Measurements from ENCODE around the gene CD59. TPM values are rescaled to one million over a fixed set of nuclear protein-coding genes. Genes with fewer than 3 reads are reported as not detected.

The CD59 gene
- total and polyA plus RNA-seq, 2 of the 13 experiments (the other 11 are each of a cell fraction or from before 2014, with no cell fraction given) = 127 to 289 TPM

- TF ChIP-seq ZNF484 (CRISPR knock-in tag; IDR thresholded peaks at IDR 0.05; ENCODE audit: borderline replicate concordance, low read depth) = no peak
- TF ChIP-seq BCL6 (CRISPR knock-in tag; IDR thresholded peaks at IDR 0.05) = peak; percentile 83
- TF ChIP-seq IRF2 (CRISPR knock-in tag; IDR thresholded peaks at IDR 0.05) = no peak
- no peak for TF ChIP-seq ZNF20 (CRISPR knock-in tag; IDR thresholded peaks at IDR 0.05)
- no peak for TF ChIP-seq TEAD2 (CRISPR knock-in tag; IDR thresholded peaks at IDR 0.05)
- no peak for TF ChIP-seq ZNF562 (CRISPR knock-in tag; IDR thresholded peaks at IDR 0.05; ENCODE audit: borderline replicate concordance)
- TF ChIP-seq REXO4 (CRISPR knock-in tag; IDR thresholded peaks at IDR 0.05; ENCODE audit: borderline replicate concordance) = no peak
- TF ChIP-seq PAXIP1 (CRISPR knock-in tag; conservative IDR thresholded peaks at IDR 0.05) = peak; percentile 30; the same call in 1 of the 2 replicates
- TF ChIP-seq FOXM1 (CRISPR knock-in tag; IDR thresholded peaks at IDR 0.05) = no peak
- TF ChIP-seq DDIT3 (CRISPR knock-in tag; IDR thresholded peaks at IDR 0.05) = no peak
- peak; percentile 44 for TF ChIP-seq GATAD2A (CRISPR knock-in tag; IDR thresholded peaks at IDR 0.05)
- peak; percentile 21; the same call in 1 of the 2 replicates for TF ChIP-seq HNF4G (IDR thresholded peaks at IDR 0.05; ENCODE audit: borderline replicate concordance, low read depth, low read length)
- no peak for TF ChIP-seq HNF4G (CRISPR knock-in tag; IDR thresholded peaks at IDR 0.05; ENCODE audit: borderline replicate concordance, low read depth)
- no peak for TF ChIP-seq SAFB2 (CRISPR knock-in tag; IDR thresholded peaks at IDR 0.05; ENCODE audit: borderline replicate concordance, low read depth)
- TF ChIP-seq RARA (CRISPR knock-in tag; IDR thresholded peaks at IDR 0.05) = peak; percentile 28; the same call in 1 of the 2 replicates
- TF ChIP-seq MYPOP (CRISPR knock-in tag; IDR thresholded peaks at IDR 0.05) = no peak
- no peak for TF ChIP-seq PRDM4 (CRISPR knock-in tag; IDR thresholded peaks at IDR 0.05; ENCODE audit: borderline replicate concordance)
- no peak for TF ChIP-seq SIX4 (CRISPR knock-in tag; IDR thresholded peaks at IDR 0.05)
- 0 out of 2 replicates have a peak, but pooled peaks have one; percentile 29 for TF ChIP-seq CEBPB (IDR thresholded peaks at IDR 0.05; ENCODE audit: borderline replicate concordance, low read depth, low read length)
- no peak for TF ChIP-seq RBFOX2 (IDR thresholded peaks at IDR 0.05; ENCODE audit: low read depth, low read length)
- TF ChIP-seq CEBPG (CRISPR knock-in tag; IDR thresholded peaks at IDR 0.05) = peak; percentile 27; the same call in 1 of the 2 replicates
- no peak for TF ChIP-seq ZNF615 (CRISPR knock-in tag; IDR thresholded peaks at IDR 0.05; ENCODE audit: borderline replicate concordance)
- no peak for TF ChIP-seq ZSCAN29 (CRISPR knock-in tag; conservative IDR thresholded peaks at IDR 0.05)
These were observed 33.0 kb downstream of the CD59 start (continued) for GRCh38 chr11:33703234-33703633.

Measured in HepG2 (cell line).